SK-N-SH (cell line): ENCODE data around the gene NCAN. TPM values are rescaled to one million over a fixed set of nuclear protein-coding genes. Genes with fewer than 3 reads are reported as not detected.

ENCODE experiments used
- CTCF ChIA-PET: fragments of 300-600, 350-600 bp; formaldehyde crosslinking; extraction: SDS; loops from one replicate; lab custom pipeline; 2021; lab: Yijun Ruan, JAX
- POLR2A ChIA-PET: fragments of 350-600 bp; sonication (Branson Sonifier 250); formaldehyde crosslinking; extraction: SDS; loops from one replicate; lab custom pipeline; 2020; ENCODE audit warnings: antibody characterized with exemption, inconsistent platforms; lab: Yijun Ruan, JAX
- DNase-seq: peaks from one replicate; pipeline ENCODE4 v3.0.0; 2012
- H2AFZ ChIP-seq: fragments of 200-600 bp; sonication (generic); 2 replicates; pipeline ENCODE4 v1.8.1; 2016; ENCODE audit warnings: antibody characterized with exemption, mild to moderate bottlenecking, low read depth
- H3F3A ChIP-seq: fragments of 200-600 bp; sonication (generic); replicated peaks from 2 replicates; pipeline ENCODE3; 2016; ENCODE audit warnings: antibody characterized with exemption, mild to moderate bottlenecking; ENCODE audit not compliant: insufficient read depth
- H3K27ac ChIP-seq, 2 experiments: fragments of 200-500 bp in 1 of 2; fragments of 200-600 bp in 1 of 2; sonication (Bioruptor generic) in 1 of 2; sonication (generic), shearing (Covaris generic) in 1 of 2; 2 replicates each; pipeline versions ENCODE4 v1.5.1 to v1.6.1; 2014 to 2016; ENCODE audit warnings: low read depth in 2 of 2, inconsistent platforms in 1 of 2, low read length in 1 of 2, mild to moderate bottlenecking in 1 of 2, mixed read lengths in 1 of 2
- H3K27me3 ChIP-seq: fragments of 200-600 bp; sonication (generic), shearing (Covaris generic); 2 replicates; pipeline ENCODE4 v1.6.1; 2016; ENCODE audit warnings: mixed run types; ENCODE audit not compliant: insufficient read depth
- H3K36me3 ChIP-seq, 2 experiments: fragments of 200-500 bp in 1 of 2; fragments of 200-600 bp in 1 of 2; sonication (Bioruptor generic) in 1 of 2; sonication (generic) in 1 of 2; replicated peaks in 1 of 2; 2 replicates each; pipeline versions ENCODE3 to v1.5.1; 2014 to 2016; ENCODE audit warnings: low read length in 1 of 2, mild to moderate bottlenecking in 1 of 2; ENCODE audit not compliant: insufficient read depth in 2 of 2, control insufficient read depth in 1 of 2
- H3K4me1 ChIP-seq, 2 experiments: fragments of 200-500 bp in 1 of 2; fragments of 200-600 bp in 1 of 2; sonication (Bioruptor generic) in 1 of 2; sonication (generic), shearing (Covaris generic) in 1 of 2; 2 replicates each; pipeline versions ENCODE4 v1.5.1 to v1.6.1; 2014 to 2016; ENCODE audit warnings: low read depth in 1 of 2, low read length in 1 of 2, mixed run types in 1 of 2; ENCODE audit not compliant: insufficient read depth in 2 of 2, control insufficient read depth in 1 of 2
- H3K4me2 ChIP-seq: fragments of 200-600 bp; sonication (generic), shearing (Covaris generic); 2 replicates; pipeline ENCODE4 v1.6.1; 2017; ENCODE audit warnings: mixed run types
- H3K4me3 ChIP-seq, 2 experiments: fragments of 200-500 bp in 1 of 2; fragments of 200-600 bp in 1 of 2; sonication (Bioruptor generic) in 1 of 2; sonication (generic), shearing (Covaris generic) in 1 of 2; 2 replicates each; pipeline versions ENCODE4 v1.5.1 to v1.8.1; 2014 to 2016; ENCODE audit warnings: low read depth in 2 of 2, inconsistent platforms in 1 of 2, low read length in 1 of 2, mild to moderate bottlenecking in 1 of 2, mixed read lengths in 1 of 2, moderate library complexity in 1 of 2
- H3K79me2 ChIP-seq: fragments of 200-600 bp; sonication (generic); 2 replicates; pipeline ENCODE4 v1.8.1; 2017; ENCODE audit warnings: mild to moderate bottlenecking; ENCODE audit not compliant: insufficient read depth
- H3K9ac ChIP-seq: fragments of 200-600 bp; sonication (generic); 2 replicates; pipeline ENCODE4 v1.6.1; 2017; ENCODE audit warnings: mixed run types
- H3K9me2 ChIP-seq: fragments of 200-600 bp; sonication (generic); 2 replicates; pipeline ENCODE4 v1.6.1; 2017; ENCODE audit warnings: mixed run types
- H3K9me3 ChIP-seq: fragments of 200-600 bp; sonication (generic); 2 replicates; pipeline ENCODE4 v1.6.1; 2017; ENCODE audit warnings: mixed run types, mild to moderate bottlenecking, moderate library complexity
- H4K20me1 ChIP-seq: fragments of 200-600 bp; sonication (generic); 2 replicates; pipeline ENCODE4 v1.6.1; 2017; ENCODE audit warnings: mild to moderate bottlenecking, mixed run types; ENCODE audit not compliant: insufficient read depth
- ELF1 ChIP-seq: IDR thresholded peaks from 2 replicates; pipeline ENCODE4 v1.4.0; 2012
- EP300 ChIP-seq, 2 experiments: IDR thresholded peaks; 2 replicates each; pipeline versions ENCODE4 v1.4.0 to v1.6.1; 2012; ENCODE audit warnings: borderline replicate concordance in 1 of 2, low read depth in 1 of 2, low read length in 1 of 2
- EZH2phosphoT487 ChIP-seq: fragments of 200-600 bp; sonication (generic); IDR thresholded peaks from 2 replicates; pipeline ENCODE4 v1.6.1; 2017; ENCODE audit warnings: low read depth, mixed run types, mild to moderate bottlenecking, antibody characterized with exemption, moderate library complexity, borderline replicate concordance
- FOXM1 ChIP-seq: IDR thresholded peaks from 2 replicates; pipeline ENCODE4 v1.4.0; 2012; ENCODE audit warnings: low read depth, mild to moderate bottlenecking
- GATA2 ChIP-seq: sonication (generic); formaldehyde crosslinking; IDR thresholded peaks from 2 replicates; pipeline ENCODE4 v1.5.0; 2020; ENCODE audit warnings: mild to moderate bottlenecking, missing genetic modification reagents
- JUND ChIP-seq: IDR thresholded peaks from 2 replicates; pipeline ENCODE4 v1.4.0; 2012
- MAX ChIP-seq: IDR thresholded peaks from 2 replicates; pipeline ENCODE4 v1.4.0; 2012; ENCODE audit warnings: low read depth
- NFIC ChIP-seq: IDR thresholded peaks from 2 replicates; pipeline ENCODE4 v1.4.0; 2012; ENCODE audit warnings: borderline replicate concordance
- NRF1 ChIP-seq: IDR thresholded peaks from 2 replicates; pipeline ENCODE4 v1.6.1; 2012; ENCODE audit warnings: low read depth, mild to moderate bottlenecking, low read length
- POLR2AphosphoS5 ChIP-seq: IDR thresholded peaks from 2 replicates; pipeline ENCODE4 v1.6.1; 2012; ENCODE audit warnings: low read depth, low read length
- RAD21 ChIP-seq: IDR thresholded peaks from 2 replicates; pipeline ENCODE4 v1.6.1; 2012; ENCODE audit warnings: mild to moderate bottlenecking, low read length
- RFX5 ChIP-seq: IDR thresholded peaks from 2 replicates; pipeline ENCODE4 v1.6.1; 2012; ENCODE audit warnings: mild to moderate bottlenecking, improper control_type of control experiment, low read length
- RXRA ChIP-seq: IDR thresholded peaks from 2 replicates; pipeline ENCODE4 v1.4.0; 2012; ENCODE audit warnings: low read depth, mild to moderate bottlenecking, borderline replicate concordance
- SIN3A ChIP-seq: IDR thresholded peaks from 2 replicates; pipeline ENCODE4 v1.6.1; 2012; ENCODE audit warnings: low read depth, mild to moderate bottlenecking, low read length, moderate library complexity, borderline replicate concordance
- SMC3 ChIP-seq: IDR thresholded peaks from 2 replicates; pipeline ENCODE4 v1.6.1; 2012; ENCODE audit warnings: low read depth, low read length, improper control_type of control experiment
- YY1 ChIP-seq: IDR thresholded peaks from 2 replicates; pipeline ENCODE4 v1.4.0; 2012; ENCODE audit warnings: low read depth, mild to moderate bottlenecking
- WGBS: methylation state at CpG from one replicate; pipeline ENCODE4 v1.1.6; 2017; ENCODE audit warnings: low lambda C conversion rate; 5-methylcytosine and 5-hydroxymethylcytosine counted together
- polyA plus RNA-seq, 3 experiments: library from polyadenylated mRNA; depleted of rRNA; stranded (reverse); fragments of >200 nt; gene quantifications; 2 replicates each; pipeline ENCODE4 v1.2.3, GENCODE V29; 2012
- TF ChIP-seq, protein P1 (sequence below): fragments of 200-600 bp; sonication (generic); IDR thresholded peaks from 2 replicates; pipeline ENCODE4 v1.6.1; 2017; ENCODE audit warnings: antibody characterized with exemption, mild to moderate bottlenecking, moderate library complexity
- TF ChIP-seq, protein P2 (sequence below): fragments of 150-350 bp; IDR thresholded peaks from 2 replicates; pipeline ENCODE4 v1.6.1; 2017; ENCODE audit warnings: antibody characterized with exemption, low read length, low read depth, borderline replicate concordance
- TF ChIP-seq, protein P3 (sequence below): IDR thresholded peaks from 2 replicates; pipeline ENCODE4 v1.4.0; 2012; ENCODE audit warnings: low read depth, borderline replicate concordance

The NCAN gene
- polyA plus RNA-seq, 1 of the 3 experiments (the other 2 are of a cell fraction) = 0.03 TPM

GRCh38 chr19:19224150-19224851 is 12.5 kb downstream of the NCAN start:
- Histone ChIP-seq H3K4me3 (no peak overlapping the region), H3F3A (no peaks in the 10 kb centered on the region), H3K4me2 (no peak overlapping the region), H3K9me2 (no peaks in the 10 kb centered on the region), H3K79me2 (no peaks in the 10 kb centered on the region), H3K9ac (no peak overlapping the region), H3K9me3 (no peaks in the 10 kb centered on the region), H3K36me3 (no peaks in the 10 kb centered on the region), H4K20me1 (no peaks in the 10 kb centered on the region), H3K27me3 (no peaks in the 10 kb centered on the region), H3K27ac (no peak overlapping the region), H3K4me1 (no peaks in the 10 kb centered on the region), H2AFZ (no peak overlapping the region)
- POLR2A ChIA-PET = no interaction called here
- CTCF ChIA-PET = interaction anchor here (1.4 kb wide), 1 partner anchor 118 kb away, joined by 7 read pairs; no protein-coding TSS in a partner anchor
- TF ChIP-seq, protein P1, sequence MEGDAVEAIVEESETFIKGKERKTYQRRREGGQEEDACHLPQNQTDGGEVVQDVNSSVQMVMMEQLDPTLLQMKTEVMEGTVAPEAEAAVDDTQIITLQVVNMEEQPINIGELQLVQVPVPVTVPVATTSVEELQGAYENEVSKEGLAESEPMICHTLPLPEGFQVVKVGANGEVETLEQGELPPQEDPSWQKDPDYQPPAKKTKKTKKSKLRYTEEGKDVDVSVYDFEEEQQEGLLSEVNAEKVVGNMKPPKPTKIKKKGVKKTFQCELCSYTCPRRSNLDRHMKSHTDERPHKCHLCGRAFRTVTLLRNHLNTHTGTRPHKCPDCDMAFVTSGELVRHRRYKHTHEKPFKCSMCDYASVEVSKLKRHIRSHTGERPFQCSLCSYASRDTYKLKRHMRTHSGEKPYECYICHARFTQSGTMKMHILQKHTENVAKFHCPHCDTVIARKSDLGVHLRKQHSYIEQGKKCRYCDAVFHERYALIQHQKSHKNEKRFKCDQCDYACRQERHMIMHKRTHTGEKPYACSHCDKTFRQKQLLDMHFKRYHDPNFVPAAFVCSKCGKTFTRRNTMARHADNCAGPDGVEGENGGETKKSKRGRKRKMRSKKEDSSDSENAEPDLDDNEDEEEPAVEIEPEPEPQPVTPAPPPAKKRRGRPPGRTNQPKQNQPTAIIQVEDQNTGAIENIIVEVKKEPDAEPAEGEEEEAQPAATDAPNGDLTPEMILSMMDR = no peak
- TF ChIP-seq, protein P2, sequence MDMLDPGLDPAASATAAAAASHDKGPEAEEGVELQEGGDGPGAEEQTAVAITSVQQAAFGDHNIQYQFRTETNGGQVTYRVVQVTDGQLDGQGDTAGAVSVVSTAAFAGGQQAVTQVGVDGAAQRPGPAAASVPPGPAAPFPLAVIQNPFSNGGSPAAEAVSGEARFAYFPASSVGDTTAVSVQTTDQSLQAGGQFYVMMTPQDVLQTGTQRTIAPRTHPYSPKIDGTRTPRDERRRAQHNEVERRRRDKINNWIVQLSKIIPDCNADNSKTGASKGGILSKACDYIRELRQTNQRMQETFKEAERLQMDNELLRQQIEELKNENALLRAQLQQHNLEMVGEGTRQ = no peak
- no peak for TF ChIP-seq RXRA
- no peak for TF ChIP-seq EP300 (IDR thresholded peaks at IDR 0.05; ENCODE audit: borderline replicate concordance in 1 of 2, low read depth in 1 of 2, low read length in 1 of 2)
- TF ChIP-seq POLR2AphosphoS5 = no peak
- no peak for TF ChIP-seq FOXM1
- TF ChIP-seq MAX = no peak
- TF ChIP-seq SMC3 = no peak
- no peak for TF ChIP-seq NFIC
- no peak for TF ChIP-seq GATA2 (CRISPR knock-in tag)
- no peak for TF ChIP-seq YY1
- no peak for TF ChIP-seq SIN3A
- TF ChIP-seq NRF1 = no peak
- TF ChIP-seq ELF1 = no peak
- TF ChIP-seq, protein P3, sequence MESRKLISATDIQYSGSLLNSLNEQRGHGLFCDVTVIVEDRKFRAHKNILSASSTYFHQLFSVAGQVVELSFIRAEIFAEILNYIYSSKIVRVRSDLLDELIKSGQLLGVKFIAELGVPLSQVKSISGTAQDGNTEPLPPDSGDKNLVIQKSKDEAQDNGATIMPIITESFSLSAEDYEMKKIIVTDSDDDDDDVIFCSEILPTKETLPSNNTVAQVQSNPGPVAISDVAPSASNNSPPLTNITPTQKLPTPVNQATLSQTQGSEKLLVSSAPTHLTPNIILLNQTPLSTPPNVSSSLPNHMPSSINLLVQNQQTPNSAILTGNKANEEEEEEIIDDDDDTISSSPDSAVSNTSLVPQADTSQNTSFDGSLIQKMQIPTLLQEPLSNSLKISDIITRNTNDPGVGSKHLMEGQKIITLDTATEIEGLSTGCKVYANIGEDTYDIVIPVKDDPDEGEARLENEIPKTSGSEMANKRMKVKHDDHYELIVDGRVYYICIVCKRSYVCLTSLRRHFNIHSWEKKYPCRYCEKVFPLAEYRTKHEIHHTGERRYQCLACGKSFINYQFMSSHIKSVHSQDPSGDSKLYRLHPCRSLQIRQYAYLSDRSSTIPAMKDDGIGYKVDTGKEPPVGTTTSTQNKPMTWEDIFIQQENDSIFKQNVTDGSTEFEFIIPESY = no peak
- TF ChIP-seq RFX5 = no peak
- TF ChIP-seq JUND = no peak
- TF ChIP-seq RAD21 = no peak
- no peak for TF ChIP-seq EZH2phosphoT487
- 78% methylated on average over 12 of the region's 17 CpGs for WGBS
- peak; percentile 15 for DNase-seq
